K562 (cell line): ENCODE data around the gene ARMS2. TPM values are rescaled to one million over a fixed set of nuclear protein-coding genes. Genes with fewer than 3 reads are reported as not detected.

ENCODE experiments used
- ATAC-seq: fragments of 200-7000 bp; cut with Tn5 transposase; 3 replicates; pipeline ENCODE4 v1.9.1; 2020; ENCODE audit warnings: moderate library complexity
- BruUV-seq: library from RNA; stranded (reverse); fragments of 400-500 nt; replicated peaks from 2 replicates; lab custom pipeline; 2021; lab: Mats Ljungman, UMichigan
- CTCF ChIA-PET: fragments of 300-600 bp; formaldehyde crosslinking; extraction: SDS; loops from one replicate; lab custom pipeline; 2021; ENCODE audit warnings: low intra/inter-chr PET ratio; lab: Yijun Ruan, JAX
- POLR2A ChIA-PET: fragments of 300-600, 350-650 bp; sonication (Branson Sonifier 250); formaldehyde crosslinking; extraction: SDS; loops from one replicate; lab custom pipeline; 2021; ENCODE audit warnings: antibody characterized with exemption, inconsistent platforms; lab: Yijun Ruan, JAX
- DNase-seq, 4 experiments: peaks; one replicate each; pipeline versions ENCODE4 v3.0.0 to v3.0.0-alpha.2; 2011 to 2018; ENCODE audit warnings: low spot score in 3 of 4, mixed read lengths in 3 of 4; ENCODE audit errors: extremely low read depth in 1 of 4
- FAIRE-seq: peaks from 2 replicates; lab custom pipeline; 2011; peaks lifted over from hg19 to GRCh38; lab: Jason Lieb, UNC
- H2AFZ ChIP-seq: 2 replicates; pipeline ENCODE4 v1.6.0; 2011; ENCODE audit warnings: low read depth, low read length, control low read depth, inconsistent platforms
- H3K27ac ChIP-seq: fragments of 200-600 bp; 3 replicates; pipeline ENCODE4 v1.8.0; 2011; ENCODE audit warnings: low read depth, mild to moderate bottlenecking, control low read depth, inconsistent platforms, low read length, moderate library complexity, mixed read lengths; ENCODE audit errors: extremely low read depth
- H3K27me3 ChIP-seq, 2 experiments: fragments of 300-600 bp in 1 of 2; 2 replicates in 1 of 2; 3 replicates in 1 of 2; pipeline versions ENCODE4 v1.6.0 to v1.8.0; 2011; ENCODE audit warnings: inconsistent platforms in 2 of 2, low read length in 2 of 2, mild to moderate bottlenecking in 1 of 2, mixed read lengths in 1 of 2, moderate library complexity in 1 of 2; ENCODE audit not compliant: control insufficient read depth in 2 of 2, insufficient read depth in 2 of 2
- H3K36me3 ChIP-seq: fragments of 300-600 bp; 3 replicates; pipeline ENCODE4 v1.8.0; 2011; ENCODE audit warnings: mild to moderate bottlenecking, low read length, inconsistent platforms; ENCODE audit not compliant: control insufficient read depth, insufficient read depth
- H3K4me1 ChIP-seq, 2 experiments: fragments of 200-600 bp in 1 of 2; replicated peaks in 1 of 2; 2 replicates in 1 of 2; 3 replicates in 1 of 2; pipeline versions ENCODE4 v1.5.1 to v1.8.0; 2011; ENCODE audit warnings: inconsistent platforms in 2 of 2, low read length in 2 of 2, mild to moderate bottlenecking in 1 of 2, mixed read lengths in 1 of 2, moderate library complexity in 1 of 2; ENCODE audit not compliant: control insufficient read depth in 2 of 2, insufficient read depth in 2 of 2
- H3K4me2 ChIP-seq: 2 replicates; pipeline ENCODE4 v1.6.1; 2011; ENCODE audit warnings: low read length, control low read depth, inconsistent platforms, mixed read lengths; ENCODE audit not compliant: insufficient read depth
- H3K4me3 ChIP-seq: fragments of 200-600 bp; sonication (generic), shearing (Covaris generic); 2 replicates; pipeline ENCODE4 v1.5.1; 2016; ENCODE audit warnings: control low read depth, inconsistent platforms
- H3K79me2 ChIP-seq: fragments of 200-600 bp; 3 replicates; pipeline ENCODE4 v1.8.0; 2011; ENCODE audit warnings: low read length, inconsistent platforms; ENCODE audit not compliant: control insufficient read depth, insufficient read depth
- H3K9ac ChIP-seq, 2 experiments: 2 replicates each; pipeline versions ENCODE4 v1.6.0 to v1.6.1; 2011; ENCODE audit warnings: low read depth in 2 of 2, low read length in 2 of 2, control low read depth in 1 of 2, inconsistent platforms in 1 of 2, mild to moderate bottlenecking in 1 of 2, mixed read lengths in 1 of 2; ENCODE audit not compliant: insufficient read depth in 1 of 2
- H3K9me1 ChIP-seq: one replicate; pipeline ENCODE4 v1.6.0; 2011; ENCODE audit warnings: inconsistent platforms, mild to moderate bottlenecking, low read length, moderate library complexity; ENCODE audit not compliant: control insufficient read depth, insufficient read depth
- H3K9me3 ChIP-seq: replicated peaks from 2 replicates; pipeline ENCODE4 v1.5.1; 2011; ENCODE audit warnings: low read depth, low read length, inconsistent platforms; ENCODE audit not compliant: control insufficient read depth, insufficient read depth
- H4K20me1 ChIP-seq: replicated peaks from 2 replicates; pipeline ENCODE4 v1.6.1; 2011; ENCODE audit warnings: low read length, inconsistent platforms, mixed read lengths; ENCODE audit not compliant: control insufficient read depth, insufficient read depth
- CBFA2T2 ChIP-seq: fragments of 450-650 bp; conservative IDR thresholded peaks from 2 replicates; pipeline ENCODE4 v1.6.1; 2017; ENCODE audit warnings: mild to moderate bottlenecking
- CBFA2T3 ChIP-seq: fragments of 450-650 bp; IDR thresholded peaks from 2 replicates; pipeline ENCODE4 v1.6.1; 2017
- ELF1 ChIP-seq: fragments of 200-800 bp; sonication (Bioruptor generic); IDR thresholded peaks from 2 replicates; pipeline ENCODE4 v1.6.1; 2016; ENCODE audit warnings: missing genetic modification characterization, missing compliant biosample characterization
- L3MBTL2 ChIP-seq: fragments of 450-650 bp; IDR thresholded peaks from 2 replicates; pipeline ENCODE4 v1.6.1; 2016; ENCODE audit warnings: mild to moderate bottlenecking, moderate library complexity
- MTA3 ChIP-seq: fragments of 450-650 bp; formaldehyde crosslinking; IDR thresholded peaks from 2 replicates; pipeline ENCODE4 v1.6.1; 2017; ENCODE audit warnings: mild to moderate bottlenecking, borderline replicate concordance
- STAT5B ChIP-seq: fragments of 250-450 bp; sonication (Bioruptor Pico); IDR thresholded peaks from 2 replicates; pipeline ENCODE4 v1.8.0; 2021; ENCODE audit warnings: mild to moderate bottlenecking, inconsistent platforms
- TRIM24 ChIP-seq, 2 experiments: fragments of 450-650 bp; IDR thresholded peaks; 2 replicates each; pipeline ENCODE4 v1.6.1; 2016
- ZNF280A ChIP-seq: fragments of 450-650 bp; IDR thresholded peaks from 2 replicates; pipeline ENCODE4 v1.6.1; 2018; ENCODE audit warnings: mild to moderate bottlenecking, low read depth; ENCODE audit not compliant: partially characterized antibody
- WGBS: fragments of 100-300 bp; shearing (Covaris generic); methylation state at CpG from one replicate; pipeline ENCODE4 v1.1.6; 2016; ENCODE audit warnings: low coverage, mixed read lengths; ENCODE audit not compliant: insufficient coverage; ENCODE audit errors: missing lambda C conversion rate; 5-methylcytosine and 5-hydroxymethylcytosine counted together
- in situ Hi-C: fragments of 300-500 bp; cut with MboI; formaldehyde crosslinking; loops from 4 replicates; pipeline ENCODE4 v1.15.0; 2018; ENCODE audit warnings: inconsistent platforms, mixed read lengths
- intact Hi-C: fragments of 100-400 bp; cut with micrococcal nuclease; formaldehyde crosslinking; loops from 2 replicates; pipeline ENCODE4 v1.14.2; 2022
- polyA plus RNA-seq, 8 experiments: library from polyadenylated mRNA; depleted of rRNA in 4 of 8; stranded (reverse) in 5 of 8; unstranded in 3 of 8; fragments of >200 nt; fragmentation: Nextera tagmentation in 2 of 8; fragmentation: Illumina TruSeq in 1 of 8; extraction: Ambion mirVana in 2 of 8; extraction: Trizol in 1 of 8; gene quantifications; 2 replicates each; pipeline versions ENCODE4 v1.2.1 to v1.2.3, GENCODE V29; 2011 to 2014; ENCODE audit warnings: inconsistent platforms in 1 of 8, missing spikeins in 1 of 8
- total RNA-seq, 7 experiments: library from RNA; depleted of rRNA in 6 of 7; stranded (reverse); fragments of >200 nt in 6 of 7; fragmentation: Illumina TruSeq in 2 of 7; extraction: Trizol in 2 of 7; gene quantifications; 2 replicates each; pipeline versions ENCODE4 v1.2.1 to v1.2.3, GENCODE V29; 2011 to 2021; ENCODE audit warnings: low replicate concordance in 1 of 7

ARMS2 gene
- total and polyA plus RNA-seq, 9 of the 15 experiments (the other 6 are each of a cell fraction or from before 2014, with no cell fraction given): not detected

- TF ChIP-seq ZNF280A: no peak
- TF ChIP-seq STAT5B (CRISPR knock-in tag): no peak
- TF ChIP-seq MTA3: no peak
- no peak for TF ChIP-seq L3MBTL2
- no peak for TF ChIP-seq ELF1 (tag)
These were observed 18.7 kb downstream of the ARMS2 start (continued) for GRCh38 chr10:122473116-122473515.

- Histone ChIP-seq H3K4me2 (no peak overlapping the region), H3K9ac (no peak overlapping the region), H3K9me3 (no peaks in the 10 kb centered on the region), H3K4me1 (no peaks in the 10 kb centered on the region), H3K79me2 (no peaks in the 10 kb centered on the region), H3K36me3 (no peaks in the 10 kb centered on the region), H3K9me1 (no peaks in the 10 kb centered on the region), H4K20me1 (no peaks in the 10 kb centered on the region; the same call in 1 of the 2 replicates), H2AFZ (no peak overlapping the region), H3K4me3 (no peak overlapping the region), H3K27ac (no peak overlapping the region), H3K27me3 (peaks cover 0 to 18% of the 10 kb centered on the region in 2 experiments; a peak in 2 of 5 replicates)
- WGBS: 2% methylated on average over 14 of the region's 15 CpGs
- 0 out of 2 replicates have a peak, but pooled peaks have one; percentile 7 for TF ChIP-seq CBFA2T2
- TF ChIP-seq CBFA2T3: peak; percentile 44
- no peak for TF ChIP-seq TRIM24 (IDR thresholded peaks at IDR 0.05)
- no peak for ATAC-seq
- intact Hi-C loops: no loop called here
- no peak for FAIRE-seq
- BruUV-seq: no TSS peak
- in situ Hi-C loops: no loop called here
- DNase-seq: no peak
- ChIA-PET CTCF (no interaction called here), POLR2A (no interaction called here)
These were observed 19.8 kb downstream of the ARMS2 start for GRCh38 chr10:122474131-122474818.
